Prostate gland (tissue), 2 donors: ENCODE data around the gene MRPL1. TPM values are rescaled to one million over a fixed set of nuclear protein-coding genes. Genes with fewer than 3 reads are reported as not detected.

Experiments used
- DNase-seq: peaks from one replicate; pipeline ENCODE4 v3.0.0-alpha.2; 2019; ENCODE audit warnings: low spot score
- H3K27ac ChIP-seq, 2 donors: fragments of 200-600 bp; sonication (generic); 2 replicates each; pipeline ENCODE4 v1.5.1; 2017 to 2019
- H3K27me3 ChIP-seq: fragments of 200-600 bp; sonication (generic); replicated peaks from 2 replicates; pipeline ENCODE4 v1.5.1; 2019; ENCODE audit not compliant: insufficient read depth
- H3K36me3 ChIP-seq, 2 donors: fragments of 200-600 bp; sonication (generic); 1 replicate in 1 of 2; 2 replicates in 1 of 2; pipeline versions ENCODE4 v1.5.1 to v1.8.1; 2017 to 2019
- H3K4me1 ChIP-seq: fragments of 200-600 bp; sonication (generic); replicated peaks from 2 replicates; pipeline ENCODE4 v1.5.1; 2019
- H3K4me3 ChIP-seq, 2 donors: fragments of 200-600 bp; sonication (generic); 2 replicates each; pipeline ENCODE4 v1.5.1; 2017 to 2019
- H3K9me3 ChIP-seq: fragments of 200-600 bp; sonication (generic); 2 replicates; pipeline ENCODE4 v1.5.1; 2017
- POLR2A ChIP-seq: fragments of 450-650 bp; IDR thresholded peaks from one replicate; pipeline ENCODE4 v1.6.1; 2016; ENCODE audit warnings: antibody characterized with exemption, mild to moderate bottlenecking
- POLR2AphosphoS5 ChIP-seq: sonication (generic); formaldehyde crosslinking; IDR thresholded peaks from one replicate; pipeline ENCODE4 v1.6.1; 2017; ENCODE audit warnings: antibody characterized with exemption
- WGBS: methylation state at CpG from one replicate; pipeline ENCODE4 v1.1.5; 2018; 5-methylcytosine and 5-hydroxymethylcytosine counted together
- intact Hi-C: fragments of 100-400 bp; cut with DNase I; formaldehyde crosslinking; loops from one replicate; pipeline ENCODE4 v1.14.2; 2022
- total RNA-seq, 2 donors: library from RNA; depleted of rRNA; stranded (reverse); fragments of >200 nt; gene quantifications; one replicate each; pipeline ENCODE4 v1.1.0, GENCODE V29; 2016
- TF ChIP-seq, protein P1 (sequence below), 4 experiments: fragments of 200-600 bp in 2 of 4; fragments of 450-650 bp in 2 of 4; sonication (generic) in 2 of 4; IDR thresholded peaks; 1 replicate in 3 of 4; 2 replicates in 1 of 4; pipeline ENCODE4 v1.5.1; 2016 to 2019; ENCODE audit warnings: antibody characterized with exemption in 4 of 4, mild to moderate bottlenecking in 2 of 4, moderate library complexity in 2 of 4

The MRPL1 gene
- total RNA-seq, 2 donors from 2014 or later: 9.1 to 21.4 TPM

DNA sequence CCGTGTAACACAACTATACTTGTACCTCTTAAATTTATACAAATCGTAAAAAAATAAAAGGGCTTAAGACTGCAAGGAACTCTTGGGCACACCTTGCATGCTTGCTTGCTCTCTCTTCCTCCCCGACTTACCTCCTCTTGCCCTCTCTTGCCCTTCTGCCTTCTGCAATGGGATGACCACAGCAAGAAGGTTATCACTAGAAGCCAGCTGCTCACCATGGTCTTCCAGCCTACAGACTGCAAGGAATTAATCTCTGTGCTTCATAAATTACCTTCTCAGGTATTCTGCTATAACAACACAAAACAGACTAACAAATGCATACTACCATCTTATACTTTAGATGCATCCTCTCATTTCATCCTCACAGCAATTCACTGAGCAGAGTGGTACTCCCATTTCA, 92.1 kb downstream of the MRPL1 start:
- Histone ChIP-seq H3K9me3 (no peaks in the 10 kb centered on the region), H3K4me1 (no peaks in the 10 kb centered on the region), H3K27me3 (no peaks in the 10 kb centered on the region), H3K36me3 (no peaks in the 10 kb centered on the region), H3K27ac (no peak overlapping the region), H3K4me3 (no peak overlapping the region)
- TF ChIP-seq POLR2AphosphoS5 (no peak), POLR2A (no peak)
- TF ChIP-seq, protein P1, sequence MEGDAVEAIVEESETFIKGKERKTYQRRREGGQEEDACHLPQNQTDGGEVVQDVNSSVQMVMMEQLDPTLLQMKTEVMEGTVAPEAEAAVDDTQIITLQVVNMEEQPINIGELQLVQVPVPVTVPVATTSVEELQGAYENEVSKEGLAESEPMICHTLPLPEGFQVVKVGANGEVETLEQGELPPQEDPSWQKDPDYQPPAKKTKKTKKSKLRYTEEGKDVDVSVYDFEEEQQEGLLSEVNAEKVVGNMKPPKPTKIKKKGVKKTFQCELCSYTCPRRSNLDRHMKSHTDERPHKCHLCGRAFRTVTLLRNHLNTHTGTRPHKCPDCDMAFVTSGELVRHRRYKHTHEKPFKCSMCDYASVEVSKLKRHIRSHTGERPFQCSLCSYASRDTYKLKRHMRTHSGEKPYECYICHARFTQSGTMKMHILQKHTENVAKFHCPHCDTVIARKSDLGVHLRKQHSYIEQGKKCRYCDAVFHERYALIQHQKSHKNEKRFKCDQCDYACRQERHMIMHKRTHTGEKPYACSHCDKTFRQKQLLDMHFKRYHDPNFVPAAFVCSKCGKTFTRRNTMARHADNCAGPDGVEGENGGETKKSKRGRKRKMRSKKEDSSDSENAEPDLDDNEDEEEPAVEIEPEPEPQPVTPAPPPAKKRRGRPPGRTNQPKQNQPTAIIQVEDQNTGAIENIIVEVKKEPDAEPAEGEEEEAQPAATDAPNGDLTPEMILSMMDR (IDR thresholded peaks at IDR 0.05): no peak
- DNase-seq: no peak
- intact Hi-C loops: loop anchor here (10.0 kb wide), 1 partner anchor 910 kb away; no protein-coding TSS in a partner anchor
- WGBS: 70% methylated on average over 3 of the region's 3 CpGs

- intact Hi-C loops: loop anchor here (10.0 kb wide), 1 partner anchor 908 kb away; no protein-coding TSS in a partner anchor
- H3K4me3 ChIP-seq: no peak overlapping the region
- no peaks in the 10 kb centered on the region for H3K4me1 ChIP-seq
- no peaks in the 10 kb centered on the region for H3K36me3 ChIP-seq
- no peaks in the 10 kb centered on the region for H3K27me3 ChIP-seq
- DNase-seq: no peak
- TF ChIP-seq POLR2A: no peak
- TF ChIP-seq POLR2AphosphoS5: no peak
- TF ChIP-seq, protein P1 (IDR thresholded peaks at IDR 0.05): no peak
- WGBS: 94% methylated on average over 5 of the region's 5 CpGs
- H3K27ac ChIP-seq: no peak overlapping the region
- no peaks in the 10 kb centered on the region for H3K9me3 ChIP-seq
Observed at GRCh38 chr4:77956917-77957316, 94.3 kb downstream of the MRPL1 start.

DNA sequence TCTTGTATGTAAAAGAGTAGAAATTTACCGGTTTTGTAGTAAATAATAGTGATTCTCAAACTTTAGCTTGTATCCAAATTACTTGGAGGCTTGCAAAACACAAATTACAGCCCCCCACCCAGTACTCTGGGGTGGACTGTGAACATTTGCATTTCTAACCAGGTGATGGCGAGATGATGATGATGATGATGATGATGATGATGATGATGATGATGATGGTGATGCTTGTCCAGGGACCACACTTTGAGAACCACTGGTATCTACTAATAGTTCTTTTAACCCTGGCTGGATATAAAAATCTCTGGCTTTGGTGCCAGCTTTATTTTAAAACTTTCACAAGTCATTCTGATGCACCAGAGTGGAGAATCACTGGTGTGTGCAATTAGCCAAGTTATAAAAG, 96.3 kb downstream of the MRPL1 start:
- no peak for DNase-seq
- 87% methylated on average over 2 of the region's 2 CpGs for WGBS
- Histone ChIP-seq H3K4me3 (no peak overlapping the region), H3K36me3 (no peaks in the 10 kb centered on the region), H3K27ac (no peak overlapping the region), H3K9me3 (no peaks in the 10 kb centered on the region), H3K27me3 (no peaks in the 10 kb centered on the region), H3K4me1 (no peaks in the 10 kb centered on the region)
- intact Hi-C loops: loop anchor here (2.0 to 10.0 kb wide), 2 partner anchors 558 to 906 kb away; no protein-coding TSS in a partner anchor
- no peak for TF ChIP-seq POLR2A
- TF ChIP-seq POLR2AphosphoS5: no peak
- TF ChIP-seq, protein P1 (IDR thresholded peaks at IDR 0.05): no peak

DNA sequence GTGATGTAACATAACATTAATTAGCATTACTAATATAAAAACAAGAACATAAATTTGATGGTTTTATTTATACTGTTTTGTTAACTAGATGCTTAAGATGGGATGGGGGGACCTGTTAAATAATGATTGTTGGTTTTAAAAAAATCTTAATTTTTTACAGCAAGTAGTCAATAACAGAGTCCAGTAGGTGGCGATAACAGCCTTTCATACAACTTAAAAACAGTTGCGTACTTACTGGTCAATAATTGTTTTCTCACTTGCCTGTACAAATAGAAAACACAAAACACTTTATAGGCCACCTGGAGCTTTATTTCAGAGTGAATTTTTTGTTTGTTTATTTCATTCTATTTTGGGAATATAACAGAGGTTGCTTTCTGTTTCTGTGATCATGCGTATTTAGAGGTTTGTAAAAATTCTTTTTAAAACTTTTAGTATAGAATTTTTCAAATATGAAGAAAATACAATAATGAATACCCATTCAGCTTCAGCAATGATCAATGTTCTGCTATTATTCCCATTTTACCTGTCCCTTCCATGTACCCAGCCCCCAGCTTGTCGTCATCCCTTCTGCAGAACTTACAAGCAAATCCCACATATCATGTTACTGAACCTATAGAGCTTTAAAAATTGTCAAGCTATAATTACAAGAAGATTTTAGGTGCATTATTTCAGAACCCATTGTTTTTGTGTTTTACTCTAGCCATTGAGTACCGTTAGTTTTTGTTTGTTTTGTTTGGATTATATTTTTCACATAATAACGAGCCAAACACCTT, 97.1 kb downstream of the MRPL1 start:
- Histone ChIP-seq H3K4me1 (no peaks in the 10 kb centered on the region), H3K27me3 (no peaks in the 10 kb centered on the region), H3K27ac (no peak overlapping the region), H3K9me3 (no peaks in the 10 kb centered on the region), H3K36me3 (no peaks in the 10 kb centered on the region), H3K4me3 (no peak overlapping the region)
- TF ChIP-seq, protein P1 (IDR thresholded peaks at IDR 0.05): peak; percentile 41 to 75 (median 62)
- no peak for TF ChIP-seq POLR2AphosphoS5
- intact Hi-C loops: loop anchor here (2.0 to 10.0 kb wide), 2 partner anchors 557 to 905 kb away; no protein-coding TSS in a partner anchor
- DNase-seq: peak; percentile 23
- 52% methylated on average over 6 of the region's 6 CpGs for WGBS

DNA sequence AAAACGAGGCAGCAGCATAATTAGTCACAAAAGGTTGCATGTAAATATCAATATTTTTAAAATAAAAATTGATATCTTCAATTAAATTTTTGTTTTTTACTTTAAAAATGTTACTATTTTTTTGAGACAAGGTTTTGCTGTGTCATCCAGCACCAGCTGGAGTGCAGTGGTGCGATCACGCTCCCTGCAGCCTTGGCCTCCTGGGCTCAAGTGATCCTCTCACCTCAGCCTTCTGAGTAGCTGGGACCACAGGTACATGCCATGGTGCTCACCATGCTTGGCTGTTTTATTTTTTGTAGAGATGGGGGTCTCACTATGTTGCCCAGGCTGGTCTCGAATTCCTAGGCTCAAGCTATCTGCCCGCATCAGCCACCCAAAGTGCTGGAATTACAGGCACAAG, 97.7 kb downstream of the MRPL1 start:
- intact Hi-C loops: no loop called here

More for the DNA sequence above, 97.7 kb downstream of the MRPL1 start:
- no peaks in the 10 kb centered on the region for H3K4me1 ChIP-seq
- H3K27me3 ChIP-seq: no peaks in the 10 kb centered on the region
- H3K4me3 ChIP-seq: no peak overlapping the region
- H3K27ac ChIP-seq: no peak overlapping the region
- DNase-seq: no peak
- no peaks in the 10 kb centered on the region for H3K36me3 ChIP-seq
- H3K9me3 ChIP-seq: no peaks in the 10 kb centered on the region
- TF ChIP-seq POLR2AphosphoS5 (no peak), POLR2A (no peak)
- TF ChIP-seq, protein P1 (IDR thresholded peaks at IDR 0.05): no peak
- 86% methylated on average over 5 of the region's 5 CpGs for WGBS
